Measurements from ENCODE around the gene DUOX2.

DUOX2 gene

DNA sequence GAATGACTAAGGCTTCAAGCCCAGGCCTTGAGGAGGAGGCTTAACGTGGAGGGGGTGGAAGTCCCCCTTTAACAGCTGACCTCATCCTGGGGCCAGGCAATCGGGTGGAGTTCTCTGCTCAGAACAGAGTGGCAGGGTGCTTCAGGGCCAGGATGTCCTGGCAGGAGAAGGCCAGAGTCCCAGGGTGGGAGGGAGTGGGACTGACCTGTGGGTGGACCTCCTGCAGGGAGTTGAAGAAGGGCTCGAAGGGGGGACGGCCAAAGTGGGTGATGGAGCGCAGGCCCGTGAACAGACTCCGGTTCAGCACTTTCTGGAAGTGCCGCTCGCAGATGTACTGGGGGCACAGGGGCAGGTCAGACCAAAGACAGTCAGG, 19.6 kb downstream of the DUOX2 start:
- TF ChIP-seq, protein P1, sequence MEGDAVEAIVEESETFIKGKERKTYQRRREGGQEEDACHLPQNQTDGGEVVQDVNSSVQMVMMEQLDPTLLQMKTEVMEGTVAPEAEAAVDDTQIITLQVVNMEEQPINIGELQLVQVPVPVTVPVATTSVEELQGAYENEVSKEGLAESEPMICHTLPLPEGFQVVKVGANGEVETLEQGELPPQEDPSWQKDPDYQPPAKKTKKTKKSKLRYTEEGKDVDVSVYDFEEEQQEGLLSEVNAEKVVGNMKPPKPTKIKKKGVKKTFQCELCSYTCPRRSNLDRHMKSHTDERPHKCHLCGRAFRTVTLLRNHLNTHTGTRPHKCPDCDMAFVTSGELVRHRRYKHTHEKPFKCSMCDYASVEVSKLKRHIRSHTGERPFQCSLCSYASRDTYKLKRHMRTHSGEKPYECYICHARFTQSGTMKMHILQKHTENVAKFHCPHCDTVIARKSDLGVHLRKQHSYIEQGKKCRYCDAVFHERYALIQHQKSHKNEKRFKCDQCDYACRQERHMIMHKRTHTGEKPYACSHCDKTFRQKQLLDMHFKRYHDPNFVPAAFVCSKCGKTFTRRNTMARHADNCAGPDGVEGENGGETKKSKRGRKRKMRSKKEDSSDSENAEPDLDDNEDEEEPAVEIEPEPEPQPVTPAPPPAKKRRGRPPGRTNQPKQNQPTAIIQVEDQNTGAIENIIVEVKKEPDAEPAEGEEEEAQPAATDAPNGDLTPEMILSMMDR (IDR thresholded peaks at IDR 0.05) = no peak
- H3K27me3 ChIP-seq = no peaks in the 10 kb centered on the region

DNA sequence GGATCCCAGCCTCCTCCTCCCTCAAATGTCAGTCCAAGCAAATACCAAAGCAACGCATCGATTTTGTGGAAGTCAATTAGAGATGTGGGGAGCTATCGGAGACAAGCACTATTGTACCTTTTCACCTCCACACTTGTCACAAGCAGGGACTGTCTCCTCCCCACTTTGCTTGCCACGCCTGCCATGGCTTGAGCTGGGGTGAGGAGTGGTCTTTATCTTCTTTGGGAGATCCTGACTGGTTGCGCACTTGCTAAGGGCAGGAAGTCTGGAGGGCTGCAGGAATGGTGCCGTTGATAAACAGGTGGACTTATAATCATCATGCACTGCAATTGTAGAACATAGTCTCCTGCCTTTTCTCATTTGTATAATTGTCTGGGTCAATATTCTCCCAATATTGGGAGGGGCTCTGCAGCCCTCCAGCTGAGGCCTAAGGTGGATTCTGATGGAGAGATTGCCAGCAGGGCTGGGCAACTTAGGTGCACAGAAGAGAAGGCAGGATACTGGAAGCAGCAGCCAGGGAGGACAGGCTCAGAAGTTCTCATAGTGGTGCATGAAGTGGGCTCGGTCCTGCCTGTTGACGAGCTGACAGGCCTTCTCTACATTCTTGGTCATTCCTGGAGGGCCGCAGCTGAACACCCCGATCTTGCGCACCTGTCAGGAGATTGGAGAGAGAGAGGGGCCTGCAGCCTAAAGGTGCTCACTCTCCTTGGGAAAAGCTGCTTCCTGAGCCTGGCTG, 20.2 kb downstream of the DUOX2 start:
- Histone ChIP-seq H3K27ac (no peak overlapping the region), H3K27me3 (no peaks in the 10 kb centered on the region), H3K36me3 (no peaks in the 10 kb centered on the region), H3K9me3 (no peaks in the 10 kb centered on the region), H3K4me1 (ENCODE audit: control insufficient read depth in 1 of 2, insufficient read depth in 1 of 2, low read depth in 1 of 2, low read length in 1 of 2) (no peaks in the 10 kb centered on the region), H3K4me3 (ENCODE audit: low read depth in 1 of 2, low read length in 1 of 2) (no peak overlapping the region)
- TF ChIP-seq, protein P1 (IDR thresholded peaks at IDR 0.05) = no peak

More for the DNA sequence above, 19.6 kb downstream of the DUOX2 start:
- Histone ChIP-seq H3K4me1 (ENCODE audit: control insufficient read depth in 1 of 2, insufficient read depth in 1 of 2, low read depth in 1 of 2, low read length in 1 of 2) (no peaks in the 10 kb centered on the region), H3K27ac (no peak overlapping the region), H3K9me3 (no peaks in the 10 kb centered on the region), H3K36me3 (no peaks in the 10 kb centered on the region), H3K4me3 (ENCODE audit: low read depth in 1 of 2, low read length in 1 of 2) (no peak overlapping the region)

DNA sequence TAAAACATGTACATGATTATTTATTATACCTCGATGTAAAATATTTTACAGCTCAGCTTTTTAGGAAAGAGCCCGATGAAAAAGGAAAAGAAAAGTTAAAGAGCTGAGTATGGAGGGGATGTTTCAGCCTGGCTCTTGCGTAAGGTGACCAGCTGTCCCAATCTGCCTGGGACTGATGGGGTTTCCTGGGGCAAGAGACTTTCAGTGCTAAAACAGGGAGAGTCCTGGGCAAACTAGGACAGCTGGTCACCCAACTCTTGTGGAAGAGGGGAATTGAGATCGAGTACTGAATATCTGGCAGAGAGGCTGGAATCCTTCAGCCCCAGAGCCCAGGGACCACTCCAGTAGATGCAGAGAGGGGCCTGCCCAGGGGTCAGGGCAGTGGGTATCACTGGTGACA, 21.0 kb downstream of the DUOX2 start:
- Histone ChIP-seq H3K27ac (no peak overlapping the region), H3K27me3 (no peaks in the 10 kb centered on the region), H3K4me1 (ENCODE audit: control insufficient read depth in 1 of 2, insufficient read depth in 1 of 2, low read depth in 1 of 2, low read length in 1 of 2) (no peaks in the 10 kb centered on the region), H3K36me3 (no peaks in the 10 kb centered on the region), H3K9me3 (no peaks in the 10 kb centered on the region), H3K4me3 (ENCODE audit: low read depth in 1 of 2, low read length in 1 of 2) (no peak overlapping the region)
- TF ChIP-seq, protein P1 (IDR thresholded peaks at IDR 0.05) = no peak

DNA sequence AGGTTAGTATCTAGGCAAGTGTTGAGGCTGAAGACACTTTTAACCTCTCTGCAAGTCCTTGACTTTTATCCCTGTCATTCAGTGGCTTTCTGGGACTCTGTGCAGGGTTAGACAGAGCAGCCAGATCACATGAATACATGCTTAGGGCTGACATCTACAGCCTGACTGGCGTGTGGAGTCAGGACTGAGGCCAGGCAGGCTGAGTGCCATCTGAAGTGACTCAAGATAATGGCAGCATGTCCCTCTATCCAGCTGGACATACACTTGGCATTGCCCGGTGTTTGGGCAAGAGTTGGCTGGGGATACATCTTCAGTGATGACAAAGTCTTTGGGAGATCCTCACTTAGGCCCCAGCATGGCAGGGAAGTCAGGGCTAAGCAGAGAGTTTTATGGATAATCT, 22.4 kb downstream of the DUOX2 start:
- H3K4me3 ChIP-seq (ENCODE audit: low read depth in 1 of 2, low read length in 1 of 2) = no peak overlapping the region
- H3K9me3 ChIP-seq = no peaks in the 10 kb centered on the region
- H3K27me3 ChIP-seq = peaks cover 9% of the 10 kb centered on the region
- no peaks in the 10 kb centered on the region for H3K4me1 ChIP-seq (ENCODE audit: control insufficient read depth in 1 of 2, insufficient read depth in 1 of 2, low read depth in 1 of 2, low read length in 1 of 2)
- no peaks in the 10 kb centered on the region for H3K36me3 ChIP-seq
- TF ChIP-seq, protein P1 (IDR thresholded peaks at IDR 0.05) = no peak
- no peak overlapping the region for H3K27ac ChIP-seq

DNA sequence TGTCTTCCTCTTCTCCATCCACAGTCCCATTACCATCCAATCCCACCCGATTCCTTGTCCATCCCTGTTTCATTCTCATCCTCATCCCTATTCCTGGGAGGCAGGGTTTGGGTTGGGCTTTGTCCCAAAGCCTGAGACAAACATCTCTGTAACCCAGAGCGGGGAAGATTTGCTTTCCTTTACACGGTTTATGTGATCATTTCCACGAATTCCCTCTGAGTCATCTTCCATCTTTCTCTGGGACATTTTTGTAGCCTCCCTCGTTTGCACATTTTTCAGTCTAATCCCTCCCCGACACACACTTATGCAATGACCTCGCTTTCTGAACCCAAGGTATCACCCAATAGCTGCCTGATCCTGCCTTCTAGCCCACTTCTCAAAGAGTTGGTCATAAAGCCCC, 22.8 kb downstream of the DUOX2 start:
- Histone ChIP-seq H3K9me3 (no peaks in the 10 kb centered on the region), H3K36me3 (no peaks in the 10 kb centered on the region), H3K4me3 (ENCODE audit: low read depth in 1 of 2, low read length in 1 of 2) (no peak overlapping the region), H3K27ac (no peak overlapping the region), H3K27me3 (peaks cover 9% of the 10 kb centered on the region), H3K4me1 (ENCODE audit: control insufficient read depth in 1 of 2, insufficient read depth in 1 of 2, low read depth in 1 of 2, low read length in 1 of 2) (no peaks in the 10 kb centered on the region)
- TF ChIP-seq, protein P1 (IDR thresholded peaks at IDR 0.05) = no peak

Measured in neutrophil (primary cell).